Measurements from ENCODE around the gene KCNH3.

KCNH3 gene

DNA sequence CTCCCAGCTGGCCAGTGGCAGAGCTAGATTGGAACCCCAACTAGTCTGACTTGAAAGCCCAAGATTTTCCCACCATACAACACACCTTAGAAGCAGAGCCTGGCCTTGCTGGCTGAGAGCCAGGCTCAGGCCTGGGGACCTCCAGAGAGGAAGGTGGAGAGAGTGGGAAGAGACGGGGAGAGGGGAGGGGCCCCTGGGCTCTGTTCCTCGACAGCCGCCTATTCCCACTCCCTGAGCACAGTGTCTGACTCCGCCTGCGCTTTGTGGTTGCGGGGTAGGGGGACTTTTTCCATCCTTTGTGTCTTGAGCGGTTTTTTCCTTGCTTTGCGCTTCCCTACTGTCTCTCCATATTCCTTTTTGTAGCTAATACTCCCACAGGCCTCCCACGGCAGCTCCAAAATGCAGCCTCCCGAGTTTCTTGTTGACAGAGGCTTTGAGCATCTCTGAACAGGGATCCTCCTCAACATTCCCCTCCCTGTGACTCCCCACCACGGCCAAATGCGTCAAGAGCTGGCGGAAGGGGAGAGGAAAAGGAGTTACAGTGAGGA, 4.0 kb upstream of the KCNH3 start:
- TF ChIP-seq, protein P1, sequence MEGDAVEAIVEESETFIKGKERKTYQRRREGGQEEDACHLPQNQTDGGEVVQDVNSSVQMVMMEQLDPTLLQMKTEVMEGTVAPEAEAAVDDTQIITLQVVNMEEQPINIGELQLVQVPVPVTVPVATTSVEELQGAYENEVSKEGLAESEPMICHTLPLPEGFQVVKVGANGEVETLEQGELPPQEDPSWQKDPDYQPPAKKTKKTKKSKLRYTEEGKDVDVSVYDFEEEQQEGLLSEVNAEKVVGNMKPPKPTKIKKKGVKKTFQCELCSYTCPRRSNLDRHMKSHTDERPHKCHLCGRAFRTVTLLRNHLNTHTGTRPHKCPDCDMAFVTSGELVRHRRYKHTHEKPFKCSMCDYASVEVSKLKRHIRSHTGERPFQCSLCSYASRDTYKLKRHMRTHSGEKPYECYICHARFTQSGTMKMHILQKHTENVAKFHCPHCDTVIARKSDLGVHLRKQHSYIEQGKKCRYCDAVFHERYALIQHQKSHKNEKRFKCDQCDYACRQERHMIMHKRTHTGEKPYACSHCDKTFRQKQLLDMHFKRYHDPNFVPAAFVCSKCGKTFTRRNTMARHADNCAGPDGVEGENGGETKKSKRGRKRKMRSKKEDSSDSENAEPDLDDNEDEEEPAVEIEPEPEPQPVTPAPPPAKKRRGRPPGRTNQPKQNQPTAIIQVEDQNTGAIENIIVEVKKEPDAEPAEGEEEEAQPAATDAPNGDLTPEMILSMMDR (IDR thresholded peaks at IDR 0.05; ENCODE audit: control extremely low read depth, extremely low read depth, low read depth, missing control alignments) = no peak
- ChIA-PET POLR2A (no interaction called here), CTCF (interaction anchor here (1.3 to 4.5 kb wide), 4 partner anchors 18 to 177 kb away, joined by 3 to 37 read pairs (median 13); no protein-coding TSS in a partner anchor)
- no peak for DNase-seq (ENCODE audit: extremely low spot score)

DNA sequence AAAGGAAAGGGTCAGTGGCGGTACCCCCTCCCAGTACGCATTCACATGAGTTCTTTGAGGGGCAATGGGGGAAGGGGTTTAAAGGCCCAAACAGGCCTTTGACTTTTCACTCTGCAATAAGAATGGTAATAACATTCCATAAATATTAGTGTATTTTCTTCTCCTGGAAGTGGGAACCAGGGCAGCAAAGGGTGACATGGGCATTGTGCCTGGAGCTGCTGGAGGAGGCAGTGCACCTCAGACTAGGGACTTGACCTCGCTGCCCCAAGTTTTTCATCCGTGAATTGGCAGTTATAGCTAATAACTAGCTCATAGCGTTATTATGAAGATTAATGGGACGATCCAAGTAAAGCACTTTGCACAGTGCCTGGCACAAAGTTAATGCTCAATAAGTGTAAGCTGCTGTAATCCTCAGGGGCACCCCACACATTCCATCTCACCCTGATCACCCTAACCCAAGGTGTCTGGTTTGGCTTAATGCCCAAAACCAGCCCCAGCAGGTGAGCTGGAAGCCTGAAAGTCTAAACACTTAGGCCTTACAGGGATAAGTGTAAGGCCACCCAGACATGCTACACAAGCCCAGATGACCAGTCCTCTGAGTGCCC, 2.8 kb upstream of the KCNH3 start:
- DNase-seq (ENCODE audit: extremely low spot score) = no peak
- CTCF ChIA-PET = interaction anchor here (0.9 to 4.5 kb wide), 8 partner anchors 17 to 194 kb away, joined by 3 to 37 read pairs (median 5); partner anchors contain the start of gene SPATS2
- POLR2A ChIA-PET = interaction anchor here (0.7 kb wide), 1 partner anchor 187 kb away, joined by 3 read pairs; no protein-coding TSS in a partner anchor
- TF ChIP-seq, protein P1 (IDR thresholded peaks at IDR 0.05; ENCODE audit: control extremely low read depth, extremely low read depth, low read depth, missing control alignments) = no peak

DNA sequence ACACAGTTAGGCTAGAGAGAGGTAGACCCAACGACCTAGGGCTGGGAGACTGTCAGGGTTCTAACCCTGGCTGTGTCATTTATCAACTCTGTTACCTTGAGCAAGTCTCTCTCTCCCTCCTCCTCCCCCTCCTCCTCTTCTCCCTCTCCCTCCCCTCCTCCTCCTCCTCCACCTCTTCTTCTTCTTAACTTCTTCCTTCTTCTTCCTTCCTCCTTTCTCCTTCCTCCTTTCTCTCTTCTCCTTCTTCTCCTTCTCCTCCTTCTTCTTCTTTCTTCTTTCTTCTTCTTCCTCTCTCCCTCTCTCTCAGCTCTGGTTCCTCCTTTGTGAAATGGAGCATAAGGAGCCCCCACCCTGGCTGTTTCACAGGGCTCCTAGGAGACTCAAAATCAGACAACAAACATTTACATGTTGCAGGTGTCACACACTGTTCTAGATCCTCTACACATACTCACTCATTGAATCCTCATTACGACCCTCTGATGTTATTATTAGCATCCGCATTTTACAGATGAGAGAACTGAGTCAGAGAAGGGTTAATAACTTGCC, 2.2 kb upstream of the KCNH3 start:
- CTCF ChIA-PET = interaction anchor here (1.0 to 3.1 kb wide), 7 partner anchors 22 to 195 kb away, joined by 3 to 19 read pairs (median 7); partner anchors contain the start of gene SPATS2
- TF ChIP-seq, protein P1 (IDR thresholded peaks at IDR 0.05; ENCODE audit: control extremely low read depth, extremely low read depth, low read depth, missing control alignments) = no peak
- DNase-seq (ENCODE audit: extremely low spot score) = no peak
- POLR2A ChIA-PET = no interaction called here

DNA sequence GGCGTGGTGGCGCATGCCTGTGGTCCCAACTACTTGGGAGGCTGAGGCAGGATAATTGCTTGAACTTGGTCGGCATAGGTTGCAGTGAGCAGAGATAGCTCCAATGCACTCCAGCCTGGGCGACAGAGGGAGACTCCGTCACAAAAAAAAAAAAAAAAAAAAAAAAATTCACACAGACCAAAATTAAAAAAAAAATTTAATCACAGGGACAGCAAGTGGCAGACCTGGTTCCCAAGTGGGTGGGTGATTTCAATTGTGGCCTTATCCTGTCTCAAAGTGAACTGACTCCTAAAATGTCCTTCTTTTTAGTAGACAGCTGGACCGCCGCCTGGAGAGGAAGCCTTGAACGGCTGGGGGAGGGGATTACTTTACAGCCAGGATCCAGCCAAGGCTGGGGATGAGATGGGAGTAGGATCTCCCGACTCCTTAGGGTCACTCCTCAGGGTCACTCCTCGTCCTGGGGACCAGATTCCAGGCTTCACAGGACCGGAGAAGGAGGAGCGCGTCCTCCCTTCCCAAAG, 1.5 kb upstream of the KCNH3 start:
- TF ChIP-seq, protein P1 (IDR thresholded peaks at IDR 0.05; ENCODE audit: control extremely low read depth, extremely low read depth, low read depth, missing control alignments) = no peak
- POLR2A ChIA-PET = interaction anchor here (0.7 kb wide), 1 partner anchor 77 kb away, joined by 4 read pairs; no protein-coding TSS in a partner anchor

DNA sequence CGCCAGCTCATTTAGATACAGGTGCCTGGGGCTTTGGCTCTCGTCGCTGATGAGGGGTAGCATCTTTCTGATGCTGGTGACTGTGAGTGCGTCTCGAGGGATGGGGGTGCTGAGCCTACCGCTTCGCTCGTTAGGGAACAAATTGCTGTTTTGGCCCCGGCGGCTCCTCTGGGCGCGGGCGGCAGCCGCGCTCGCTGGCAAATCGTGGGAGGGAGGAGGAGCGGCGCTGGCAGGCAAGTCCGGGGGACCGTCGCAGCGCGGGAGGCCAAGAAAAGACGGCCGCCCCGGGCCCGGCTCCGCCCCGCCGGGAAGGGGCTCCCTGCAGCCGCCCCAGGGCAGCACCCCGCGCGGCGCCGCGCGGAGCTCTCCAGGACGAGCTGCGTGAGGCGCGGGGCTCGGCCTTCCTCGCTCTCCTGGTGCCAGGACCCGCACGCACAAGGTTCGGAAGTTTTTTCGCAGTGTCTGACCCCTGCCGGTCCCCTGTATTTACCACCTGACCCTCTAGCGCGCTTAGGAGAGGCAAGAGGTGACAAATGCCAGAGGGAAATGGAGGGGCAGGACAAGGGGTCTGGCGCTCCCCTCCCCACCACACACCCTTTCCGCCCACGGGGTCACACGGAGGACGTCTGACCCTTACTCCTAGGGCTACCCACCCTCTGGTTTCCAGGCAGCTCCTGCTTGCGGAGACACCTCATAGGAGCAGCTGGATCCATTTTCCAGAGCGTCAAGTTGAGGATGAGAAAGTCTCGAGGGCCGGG, 899 bp upstream of the KCNH3 start:
- TF ChIP-seq, protein P1 (IDR thresholded peaks at IDR 0.05; ENCODE audit: control extremely low read depth, extremely low read depth, low read depth, missing control alignments) = peak; percentile 18
- ChIA-PET POLR2A (interaction anchor here (0.7 kb wide), 1 partner anchor 78 kb away, joined by 4 read pairs; no protein-coding TSS in a partner anchor), CTCF (interaction anchor here (1.0 to 3.0 kb wide), 10 partner anchors 12 to 249 kb away, joined by 4 to 11 read pairs (median 8); partner anchors contain the start of gene SPATS2)
- DNase-seq (ENCODE audit: extremely low spot score) = no peak

More for the DNA sequence above, 1.5 kb upstream of the KCNH3 start:
- CTCF ChIA-PET = interaction anchor here (1.0 to 2.9 kb wide), 10 partner anchors 12 to 248 kb away, joined by 3 to 11 read pairs (median 6); partner anchors contain the start of gene SPATS2
- DNase-seq (ENCODE audit: extremely low spot score) = no peak

Data from GM10248 (cell line).